ENCODE results near the gene JAK1. TPM values are rescaled to one million over a fixed set of nuclear protein-coding genes. Genes with fewer than 3 reads are reported as not detected.
"Not testable (repeated sequence)": the region's sequence is repeated elsewhere in the genome, so short reads cannot be mapped to it uniquely, and the experiment has no call there.

Gene JAK1
- total RNA-seq, 6 experiments from 2014 or later = 48.0 to 71.6 (median 66.5) TPM

- peak; percentile 86 to 94 (median 90) for ATAC-seq
- no peaks in the 10 kb centered on the region for H3K36me3 ChIP-seq
- H3K4me1 ChIP-seq = no peaks in the 10 kb centered on the region
- no peak overlapping the region for H3K27ac ChIP-seq
- no peak overlapping the region for H3K4me3 ChIP-seq
- intact Hi-C loops (cut with DNase I) = loop anchor here in 1 of 2 donors (10.0 kb wide), 1 partner anchor 129 kb away; no protein-coding TSS in a partner anchor
- no peaks in the 10 kb centered on the region for H3K9me3 ChIP-seq
- 32% methylated on average over 11 of the region's 11 CpGs for WGBS (ENCODE audit: insufficient coverage, low coverage, low lambda C conversion rate, missing lambda C conversion rate)
- DNase-seq = peak in 1 of 3 donors; percentile 62
- TF ChIP-seq POLR2A (IDR thresholded peaks at IDR 0.05) (no peak), CTCF (IDR thresholded peaks at IDR 0.05) (peak; percentile 85 to 91 (median 88))
- H3K27me3 ChIP-seq = no peaks in the 10 kb centered on the region
Measured at GRCh38 chr1:64823691-64824476, 142.5 kb downstream of the JAK1 start.

DNA sequence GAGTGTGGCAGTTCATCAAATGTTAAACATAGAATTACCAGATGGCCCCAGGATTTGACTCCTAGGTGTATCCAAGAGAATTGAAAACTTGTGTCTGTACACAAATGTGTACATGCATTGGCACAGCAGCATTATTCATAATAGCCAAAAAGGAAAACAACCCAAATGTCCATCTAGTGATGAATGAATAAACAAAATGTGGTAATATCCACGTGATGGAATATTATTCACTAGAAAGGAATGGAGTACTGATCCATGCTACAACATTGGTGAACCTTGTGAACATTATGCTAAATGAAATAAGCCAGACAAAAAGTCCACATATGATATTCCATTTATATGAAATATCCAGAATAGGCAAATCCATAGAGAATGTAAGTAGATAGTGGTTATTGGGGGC, 143.7 kb downstream of the JAK1 start:
- no peaks in the 10 kb centered on the region for H3K9me3 ChIP-seq
- whole genome bisulfite sequencing (ENCODE audit: insufficient coverage, low coverage, low lambda C conversion rate, missing lambda C conversion rate) = 29% methylated on average over 1 of the region's 1 CpG
- intact Hi-C loops (cut with DNase I) = loop anchor here in 1 of 2 donors (10.0 kb wide), 1 partner anchor 128 kb away; no protein-coding TSS in a partner anchor
- ATAC-seq = no peak
- no peak for TF ChIP-seq CTCF (IDR thresholded peaks at IDR 0.05)
- no peak for TF ChIP-seq POLR2A (IDR thresholded peaks at IDR 0.05)
- H3K36me3 ChIP-seq = no peaks in the 10 kb centered on the region
- no peak overlapping the region for H3K27ac ChIP-seq
- no peaks in the 10 kb centered on the region for H3K27me3 ChIP-seq
- no peaks in the 10 kb centered on the region for H3K4me1 ChIP-seq
- no peak overlapping the region for H3K4me3 ChIP-seq
- no peak for DNase-seq

GRCh38 chr1:64820572-64820971, 145.8 kb downstream of the JAK1 start:
- WGBS (ENCODE audit: insufficient coverage, low coverage, low lambda C conversion rate, missing lambda C conversion rate) = 90% methylated on average over 3 of the region's 3 CpGs
- H3K4me3 ChIP-seq, H3K27ac ChIP-seq, DNase-seq, H3K9me3 ChIP-seq, ATAC-seq, H3K4me1 ChIP-seq, H3K27me3 ChIP-seq, H3K36me3 ChIP-seq: not testable (repeated sequence)
- intact Hi-C loops (cut with DNase I) = loop anchor here in 1 of 2 donors (10.0 kb wide), 1 partner anchor 126 kb away; no protein-coding TSS in a partner anchor

DNA sequence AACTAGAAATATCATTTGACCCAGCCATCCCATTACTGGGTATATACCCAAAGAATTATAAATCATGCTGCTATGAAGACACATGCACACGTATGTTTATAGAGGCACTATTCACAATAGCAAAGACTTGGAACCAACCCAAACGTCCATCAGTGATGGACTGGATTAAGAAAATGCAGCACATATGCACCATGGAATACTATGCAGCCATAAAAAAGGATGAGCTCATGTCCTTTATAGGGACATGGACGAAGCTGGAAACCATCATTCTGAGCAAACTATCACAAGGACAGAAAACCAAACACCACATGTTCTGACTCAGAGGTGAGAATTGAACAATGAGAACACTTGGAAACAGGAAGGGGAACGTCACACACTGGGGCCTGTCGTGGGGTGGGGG, 149.0 kb downstream of the JAK1 start:
- H3K4me3 ChIP-seq; intact Hi-C loops (cut with DNase I): not testable (repeated sequence)
- 58% methylated on average over 5 of the region's 5 CpGs for WGBS (ENCODE audit: insufficient coverage, low coverage, low lambda C conversion rate, missing lambda C conversion rate)

GRCh38 chr1:64814427-64814826, 151.9 kb downstream of the JAK1 start:
- Histone ChIP-seq H3K4me3 (no peak overlapping the region), H3K27ac (no peak overlapping the region), H3K4me1 (no peaks in the 10 kb centered on the region), H3K36me3 (no peaks in the 10 kb centered on the region), H3K9me3 (no peaks in the 10 kb centered on the region), H3K27me3 (no peaks in the 10 kb centered on the region)
- 100% methylated on average over 1 of the region's 1 CpG for whole genome bisulfite sequencing (ENCODE audit: insufficient coverage, low coverage, low lambda C conversion rate, missing lambda C conversion rate)
- TF ChIP-seq POLR2A (IDR thresholded peaks at IDR 0.05) (no peak), CTCF (IDR thresholded peaks at IDR 0.05) (no peak)
- DNase-seq = no peak
- no peak for ATAC-seq
- intact Hi-C loops (cut with DNase I) = no loop called here

More for the DNA sequence above, 149.0 kb downstream of the JAK1 start:
- not testable (repeated sequence) for H3K27me3 ChIP-seq, H3K4me1 ChIP-seq, ATAC-seq, H3K36me3 ChIP-seq, DNase-seq, H3K9me3 ChIP-seq, H3K27ac ChIP-seq
